G401.6 (cell line): ENCODE data around the gene IFT57.

Experiments used
- FAIRE-seq: peaks from 2 replicates; lab custom pipeline; 2012; peaks lifted over from hg19 to GRCh38; lab: Jason Lieb, UNC

IFT57 gene

DNA sequence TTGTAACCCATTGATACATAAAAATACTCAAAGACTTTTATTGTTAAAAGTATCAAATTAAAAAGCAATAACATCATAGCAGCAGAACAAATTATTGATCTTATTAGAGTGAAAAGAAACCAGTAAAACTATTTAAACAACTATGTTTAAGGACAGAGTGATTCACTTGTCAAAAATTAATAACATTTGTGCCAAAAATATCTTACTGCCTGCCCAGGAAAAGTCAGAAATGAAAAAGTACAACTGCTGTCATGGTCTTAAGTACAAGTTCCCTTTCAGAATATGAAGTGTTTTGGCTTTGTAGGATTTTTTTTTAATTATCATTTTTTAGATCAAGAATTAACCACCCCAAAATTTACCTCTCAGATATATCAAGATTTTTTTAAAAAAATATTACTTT, 3.4 kb downstream of the IFT57 start:
- FAIRE-seq: peak; percentile 49

DNA sequence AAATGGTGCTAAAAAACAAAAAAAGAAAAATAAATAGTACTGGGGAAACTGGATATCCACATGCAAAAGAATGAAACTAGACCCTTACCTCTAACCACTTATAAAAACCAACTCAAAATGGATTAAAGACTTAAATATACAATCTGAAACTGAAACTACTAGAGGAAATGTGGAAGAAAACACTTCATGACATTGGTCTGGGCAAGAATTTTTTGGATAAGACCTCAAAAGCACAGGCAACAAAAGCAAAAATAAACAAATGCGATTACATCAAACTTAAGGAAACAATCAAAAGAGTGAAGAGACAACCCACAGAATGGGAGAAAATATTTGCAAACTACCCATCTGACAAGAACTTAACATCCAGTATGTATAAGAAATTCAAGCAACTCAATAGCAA, 6.4 kb downstream of the IFT57 start:
- FAIRE-seq: no peak

DNA sequence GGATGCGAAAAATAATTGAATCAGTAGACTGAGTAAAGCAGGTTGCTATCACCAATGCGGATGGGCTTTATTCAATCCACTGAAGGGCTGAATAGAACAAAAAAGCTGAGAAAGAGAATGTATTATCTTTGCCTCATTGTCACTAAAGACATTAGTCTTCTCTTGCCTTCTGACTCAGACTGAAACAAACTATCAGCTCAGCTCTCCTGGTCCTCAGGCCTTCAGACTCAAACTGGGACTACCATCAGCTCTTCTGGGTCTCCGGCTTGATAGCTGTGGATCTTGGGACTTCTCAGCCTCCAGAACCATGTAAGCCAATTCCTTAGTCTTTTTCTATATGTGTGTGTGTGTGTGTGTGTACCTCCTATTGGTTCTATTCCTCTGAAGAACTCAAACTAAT, 12.6 kb downstream of the IFT57 start:
- FAIRE-seq: no peak

DNA sequence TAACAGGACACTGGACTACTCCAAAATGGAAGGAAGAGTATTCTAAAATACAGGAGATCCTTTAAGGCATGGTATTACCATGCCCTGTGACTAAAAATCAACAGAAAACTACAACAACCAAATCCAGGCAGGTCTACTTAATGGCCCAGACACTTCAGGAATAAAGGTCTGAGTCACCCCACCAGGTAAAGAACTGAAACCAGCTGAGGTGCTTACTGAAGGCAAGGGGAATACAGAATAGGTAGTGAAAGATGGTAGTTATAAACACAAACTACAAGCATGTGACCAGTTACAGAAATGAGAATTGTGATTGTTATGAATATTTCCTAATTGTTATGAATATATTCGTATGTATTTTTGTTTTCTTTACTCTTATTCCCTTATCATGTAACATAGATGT, 13.4 kb downstream of the IFT57 start:
- no peak for FAIRE-seq

DNA sequence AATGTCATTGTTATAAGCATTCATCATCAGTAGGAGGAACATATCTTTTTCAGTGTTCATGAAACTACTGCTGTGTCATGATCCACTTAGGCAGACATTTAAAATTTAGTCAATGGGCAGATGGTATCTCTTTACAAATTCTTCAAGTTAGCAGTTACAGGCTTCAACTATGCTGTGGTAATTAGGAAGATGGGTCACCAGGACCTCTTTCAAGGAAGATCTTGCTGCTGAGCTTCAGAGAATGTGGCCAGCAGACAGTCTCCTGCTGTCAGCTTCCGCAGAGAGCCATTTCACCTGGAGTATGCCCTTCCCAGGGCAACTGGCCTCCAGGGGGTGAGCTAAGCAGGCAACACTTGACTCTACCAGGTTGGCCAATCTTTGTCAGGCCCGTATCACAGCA, 19.4 kb downstream of the IFT57 start:
- no peak for FAIRE-seq

DNA sequence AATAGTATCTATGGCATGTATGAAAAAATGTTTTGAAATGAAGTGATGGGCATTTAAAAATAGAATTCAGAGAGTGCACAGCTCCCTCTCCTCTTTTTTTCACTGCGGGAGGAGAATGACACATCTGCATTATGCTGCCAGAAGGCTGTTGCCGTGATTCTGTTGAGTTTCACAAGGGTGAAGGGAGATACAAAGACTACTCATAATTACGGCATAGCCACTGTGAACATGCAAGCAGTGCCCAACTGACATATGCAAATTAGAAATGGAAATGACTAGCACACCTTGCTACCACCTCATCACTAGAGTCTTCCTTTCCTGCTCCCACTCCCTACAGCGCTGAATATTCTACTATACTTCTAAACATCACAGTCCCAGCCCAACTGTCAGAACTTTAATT, 20.1 kb downstream of the IFT57 start:
- no peak for FAIRE-seq

DNA sequence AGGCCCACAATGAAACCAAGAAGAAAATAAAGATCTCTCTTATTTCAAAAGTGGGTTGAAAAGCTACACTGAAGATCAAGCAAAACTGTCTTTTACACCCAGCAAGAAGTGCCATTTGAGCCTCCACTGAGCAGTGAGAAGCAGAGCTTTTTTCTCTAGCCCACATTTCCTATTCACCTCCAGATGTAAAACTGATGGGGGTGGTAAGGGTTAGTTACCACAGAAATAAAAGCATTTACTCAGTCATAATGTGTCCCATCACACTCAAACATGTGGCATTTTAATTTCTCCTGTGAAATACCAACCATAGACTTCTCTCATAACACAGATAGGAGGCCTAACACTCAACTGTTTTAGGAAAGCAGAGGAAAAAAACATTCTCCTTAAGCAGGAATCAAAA, 21.0 kb downstream of the IFT57 start:
- FAIRE-seq: no peak

DNA sequence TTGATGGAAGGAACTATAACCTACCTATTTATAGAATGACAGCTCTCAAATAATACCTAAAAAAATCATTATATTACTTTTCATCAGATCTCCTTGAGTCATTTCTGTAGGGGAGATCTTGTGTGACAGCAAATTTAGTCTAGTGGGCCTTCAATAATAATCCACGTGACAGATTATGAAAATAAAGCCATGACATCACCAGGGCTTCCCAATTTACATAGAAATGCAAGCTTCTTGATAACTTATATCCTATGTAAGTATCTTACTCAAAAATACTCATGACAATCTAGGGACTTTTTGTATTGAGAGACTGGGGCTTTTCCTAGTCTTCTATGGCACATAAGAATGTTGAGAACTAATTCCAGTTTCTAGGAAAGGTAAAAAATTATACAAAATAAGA, 21.6 kb downstream of the IFT57 start:
- FAIRE-seq: no peak

DNA sequence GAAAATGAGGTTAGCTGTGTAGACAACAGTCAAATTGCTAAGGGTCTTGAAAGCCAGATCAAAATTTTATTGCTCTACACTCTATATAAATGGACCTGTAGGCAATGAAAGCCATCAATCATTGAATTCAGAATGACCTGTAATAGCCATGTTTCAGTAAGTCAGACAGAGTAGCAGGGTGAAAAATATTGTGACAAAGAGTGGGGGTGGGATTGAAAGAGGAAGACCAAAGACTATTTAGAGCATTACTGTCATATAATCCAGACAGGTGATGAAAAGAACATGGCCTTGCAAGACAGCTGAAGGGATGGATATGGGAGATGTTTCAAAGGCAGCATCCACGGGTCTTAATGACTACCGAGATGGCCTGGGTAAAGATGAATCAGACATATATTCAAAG, 22.2 kb downstream of the IFT57 start:
- FAIRE-seq: no peak

DNA sequence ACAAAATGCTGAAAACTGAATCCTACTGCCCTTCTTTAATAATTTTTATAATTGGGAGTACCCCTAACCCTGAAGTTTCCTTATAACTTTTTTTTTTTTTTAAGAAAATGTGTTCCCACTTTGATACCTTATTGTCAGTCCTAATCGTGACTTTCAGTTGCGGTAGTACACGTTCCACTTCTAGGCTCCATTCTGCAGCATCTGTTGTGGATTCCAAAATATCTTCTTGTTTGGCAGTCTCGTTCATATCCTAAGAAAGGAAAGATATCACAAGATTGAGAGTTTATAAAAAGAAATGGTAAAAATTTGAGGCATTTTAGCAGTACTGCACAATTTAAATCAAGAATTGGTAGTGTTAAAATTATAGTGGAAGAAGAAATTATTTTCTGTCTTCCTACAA, 30.8 kb downstream of the IFT57 start:
- FAIRE-seq: no peak

DNA sequence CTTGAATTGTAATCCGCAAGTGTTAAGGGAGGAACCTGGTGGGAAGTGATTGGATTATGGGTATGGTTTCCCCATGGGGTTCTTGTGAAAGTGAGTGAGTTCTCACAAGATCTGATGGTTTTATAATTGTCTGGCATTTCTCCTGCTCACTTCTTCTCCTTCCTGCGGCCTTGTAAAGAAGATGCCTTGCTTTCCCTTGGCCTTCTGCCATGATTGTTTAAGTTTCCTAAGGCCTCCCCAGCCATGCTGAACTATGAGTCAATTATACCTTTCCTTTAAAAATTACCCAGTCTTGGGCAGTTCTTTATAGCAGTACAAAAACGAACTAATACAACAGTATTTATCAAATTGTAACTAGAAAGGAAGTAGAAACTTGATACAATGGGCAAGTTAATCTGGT, 31.9 kb downstream of the IFT57 start:
- no peak for FAIRE-seq

DNA sequence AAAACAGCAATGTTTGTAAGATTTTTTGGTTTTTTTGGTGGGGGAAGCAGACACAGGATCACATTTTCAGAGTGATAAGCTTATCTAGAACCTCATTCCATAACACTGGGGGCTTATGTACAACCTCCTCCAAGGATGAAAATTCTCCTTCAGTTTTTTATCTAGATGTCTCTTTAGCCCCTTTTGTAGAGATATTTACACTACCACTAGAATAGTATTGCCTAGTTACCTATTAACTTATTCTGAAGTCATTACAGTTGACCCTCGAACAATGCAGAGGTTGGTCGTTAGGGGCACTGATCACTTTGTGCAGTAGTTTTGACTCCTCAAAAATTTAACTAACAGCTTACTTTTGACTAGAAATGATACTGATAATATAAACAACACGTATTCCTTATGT, 32.8 kb downstream of the IFT57 start:
- no peak for FAIRE-seq

DNA sequence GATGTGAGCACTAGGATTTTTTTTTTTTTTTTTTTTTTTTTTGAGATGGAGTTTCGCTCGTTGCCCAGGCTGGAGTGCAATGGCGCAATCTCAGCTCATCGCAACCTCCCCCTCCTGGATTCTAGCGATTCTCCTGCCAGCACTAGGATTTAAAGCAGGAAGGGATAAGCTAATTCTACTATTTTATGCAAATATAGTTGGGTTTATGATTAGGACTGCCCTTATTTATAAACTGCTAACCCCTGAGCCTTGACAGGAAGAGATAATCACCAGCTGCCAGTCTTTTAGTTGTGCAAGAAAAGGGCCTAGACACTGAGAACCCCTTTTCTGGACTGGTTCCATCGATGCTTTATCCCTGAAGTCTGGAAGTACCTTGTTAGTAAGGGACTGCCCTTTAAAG, 36.7 kb downstream of the IFT57 start:
- no peak for FAIRE-seq

DNA sequence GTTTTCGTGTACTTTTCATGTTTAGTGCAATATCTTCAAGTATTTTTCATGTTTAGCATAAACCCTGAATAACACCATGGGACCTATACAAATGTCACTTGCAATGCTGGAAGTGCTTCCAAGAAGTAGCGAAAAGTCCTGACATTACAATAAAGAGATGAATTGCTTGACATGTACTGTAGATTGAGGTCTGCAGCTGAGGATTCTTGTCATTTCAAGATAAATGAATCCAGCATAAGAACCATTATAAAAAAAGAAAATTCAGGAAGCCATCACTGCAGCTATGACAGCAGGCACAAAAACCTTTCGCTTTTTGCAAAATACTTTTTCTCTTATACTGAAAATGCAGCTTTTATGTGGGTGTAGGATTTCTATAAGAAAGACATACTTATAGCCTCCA, 37.4 kb downstream of the IFT57 start:
- no peak for FAIRE-seq

DNA sequence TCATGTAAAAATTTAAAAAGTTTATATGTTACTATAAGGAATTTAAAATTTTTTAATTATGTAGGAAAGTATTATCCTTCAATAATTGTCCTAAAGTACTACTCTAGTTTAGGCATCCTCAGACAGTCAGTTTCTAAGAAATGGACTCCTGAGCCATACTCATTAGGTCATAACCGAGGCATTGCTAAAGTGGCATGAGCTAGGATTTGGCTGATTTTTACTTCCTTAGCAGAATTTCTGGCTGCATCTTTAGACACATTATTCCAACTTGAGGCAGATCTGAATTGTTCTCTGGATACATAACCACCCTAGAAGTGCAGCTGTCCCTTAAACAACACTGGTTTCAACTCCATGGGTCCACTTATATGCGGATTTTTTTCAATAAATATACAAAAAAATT, 38.3 kb downstream of the IFT57 start:
- FAIRE-seq: no peak

DNA sequence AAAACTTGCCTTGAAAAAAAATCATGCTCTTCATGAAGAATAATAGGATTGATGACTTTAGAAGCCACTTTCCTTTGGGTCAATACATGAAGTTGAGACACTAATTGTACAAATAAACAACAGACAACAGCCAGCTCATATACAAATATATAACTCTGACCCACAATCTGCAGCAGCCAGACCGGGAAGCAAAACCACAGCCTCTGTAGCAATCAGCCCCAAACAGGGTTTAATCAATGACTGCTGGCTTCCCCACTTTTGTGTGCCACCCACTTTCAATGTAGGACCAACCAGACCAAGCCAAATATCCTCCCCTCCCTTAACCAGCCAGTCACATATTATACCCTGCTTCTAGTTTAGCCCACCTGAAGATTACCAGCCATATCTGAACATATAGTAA, 39.0 kb downstream of the IFT57 start:
- no peak for FAIRE-seq

DNA sequence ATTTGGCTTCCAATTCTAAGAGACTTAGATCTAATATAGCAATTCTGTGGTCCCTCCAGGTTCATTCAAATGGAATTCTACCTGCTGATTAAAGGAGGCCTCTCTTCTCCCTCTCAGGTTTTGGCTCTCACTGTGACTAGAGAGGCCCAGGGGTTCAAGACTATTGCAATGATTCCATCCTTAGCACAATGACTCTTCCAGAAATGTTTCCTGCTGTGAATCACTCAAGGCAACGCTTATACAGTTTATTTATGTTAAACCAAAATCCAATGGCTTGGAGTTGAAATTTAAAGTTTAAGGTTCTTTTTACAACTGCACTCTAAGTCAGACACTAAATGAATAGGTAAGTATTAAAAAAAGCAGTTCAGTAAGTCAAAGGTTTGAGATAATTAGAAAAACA, 39.9 kb downstream of the IFT57 start:
- FAIRE-seq: no peak

DNA sequence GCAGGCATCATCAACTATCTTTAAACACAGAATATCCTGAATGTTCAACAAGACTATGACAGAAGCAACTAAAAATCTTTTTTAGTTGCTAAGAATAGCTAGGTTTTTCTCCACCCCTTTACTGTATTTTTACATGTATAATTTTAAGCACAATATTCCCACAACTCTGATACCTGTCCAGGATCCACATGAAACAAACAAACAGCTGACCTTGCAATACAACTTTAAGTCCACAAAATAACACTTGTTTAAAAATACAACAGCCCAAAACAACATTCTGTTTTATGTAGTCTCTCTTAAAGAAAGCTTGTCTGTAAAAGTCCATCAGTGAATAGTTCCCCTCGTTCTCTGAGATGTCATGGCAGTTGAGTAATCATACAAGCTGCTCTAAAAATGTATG, 41.1 kb downstream of the IFT57 start:
- FAIRE-seq: no peak

DNA sequence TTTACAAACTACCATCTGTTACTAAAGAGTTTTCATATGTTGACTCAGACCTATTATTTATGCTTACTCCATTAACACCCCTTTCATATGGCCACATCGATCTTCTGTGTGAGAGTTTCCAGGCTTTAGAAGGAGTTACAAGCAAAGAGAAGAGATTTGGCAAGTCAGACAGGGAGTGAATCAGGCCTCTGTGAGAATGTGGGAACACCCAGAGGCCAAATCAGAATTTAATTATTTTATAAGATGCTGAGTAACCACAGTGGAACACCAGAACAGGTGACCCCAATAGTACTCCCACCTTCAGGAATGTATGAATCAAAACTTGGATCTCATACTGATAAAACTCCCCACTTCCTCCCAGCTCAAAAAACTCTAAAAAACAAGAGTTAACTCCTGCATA, 42.0 kb downstream of the IFT57 start:
- FAIRE-seq: no peak

DNA sequence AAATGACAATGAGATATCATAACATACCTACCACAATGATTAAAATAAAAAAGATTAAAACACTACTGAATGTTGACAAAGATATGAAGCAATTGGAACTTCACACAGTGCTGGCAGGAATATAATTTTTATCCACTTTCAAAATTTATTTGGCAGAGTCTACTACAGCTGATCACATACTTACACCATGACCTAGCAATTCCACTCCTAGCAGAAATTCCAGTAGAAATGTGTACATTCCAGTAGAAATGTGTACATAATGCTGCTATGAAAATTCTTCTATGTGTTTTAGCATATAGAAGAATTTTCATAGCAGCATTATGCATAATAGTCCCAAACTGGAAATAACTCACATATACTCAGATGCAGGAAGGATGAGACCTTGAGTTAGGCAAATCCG, 43.5 kb downstream of the IFT57 start:
- no peak for FAIRE-seq

DNA sequence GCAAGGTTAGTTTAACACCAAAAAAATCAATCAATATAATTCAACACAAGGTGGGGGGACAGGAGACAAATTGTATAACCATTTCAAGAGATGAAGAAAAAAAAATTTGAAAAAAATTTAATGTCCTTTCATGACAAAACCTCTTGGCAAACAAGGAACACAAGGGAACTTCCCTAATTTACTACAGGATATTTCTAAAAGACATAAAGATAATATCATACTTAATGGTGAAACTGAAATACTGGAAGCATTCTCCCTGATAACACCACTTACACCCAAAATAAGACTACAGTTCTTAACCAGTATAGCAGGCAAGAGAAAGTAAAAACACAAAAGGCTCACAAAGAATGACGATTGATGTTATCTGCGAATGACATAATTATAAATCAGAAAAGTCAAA, 44.7 kb downstream of the IFT57 start:
- no peak for FAIRE-seq

DNA sequence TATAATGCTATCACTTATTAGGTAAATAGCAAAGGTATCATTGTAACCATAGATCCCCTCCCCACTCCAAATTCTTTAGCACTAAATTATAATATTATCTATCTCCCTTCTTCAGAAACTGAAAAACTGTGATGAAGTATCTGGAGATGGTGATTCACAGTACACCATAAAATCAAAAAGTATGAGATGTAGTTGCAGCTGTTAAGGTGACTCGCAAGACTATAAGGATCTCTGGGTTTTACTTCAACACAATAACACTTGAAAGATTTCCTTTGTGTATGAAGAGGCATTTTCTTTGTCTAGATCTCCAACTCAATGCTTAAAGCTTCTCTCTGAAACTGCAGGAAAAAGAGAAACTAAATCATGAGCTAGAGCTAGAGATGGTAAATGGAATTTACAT, 46.9 kb downstream of the IFT57 start:
- FAIRE-seq: no peak

DNA sequence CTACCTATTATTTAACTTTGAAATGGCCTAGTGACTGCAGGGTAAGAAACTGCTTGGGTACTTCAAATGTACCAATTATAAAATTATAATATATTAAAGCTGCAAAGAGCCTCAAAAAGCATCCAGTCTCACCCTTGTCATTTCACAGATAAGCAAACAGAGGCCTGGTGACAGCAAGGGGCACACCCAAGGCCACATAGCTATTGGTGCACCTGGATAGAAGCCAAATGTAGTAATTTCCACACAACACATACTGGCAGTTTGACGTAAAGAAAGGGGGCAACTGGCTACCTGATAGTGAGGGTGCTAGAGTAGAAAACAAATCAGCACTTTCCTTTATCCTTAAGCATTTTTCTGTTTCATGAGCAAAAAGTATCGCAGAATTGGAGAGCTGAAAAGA, 51.1 kb downstream of the IFT57 start:
- FAIRE-seq: no peak

DNA sequence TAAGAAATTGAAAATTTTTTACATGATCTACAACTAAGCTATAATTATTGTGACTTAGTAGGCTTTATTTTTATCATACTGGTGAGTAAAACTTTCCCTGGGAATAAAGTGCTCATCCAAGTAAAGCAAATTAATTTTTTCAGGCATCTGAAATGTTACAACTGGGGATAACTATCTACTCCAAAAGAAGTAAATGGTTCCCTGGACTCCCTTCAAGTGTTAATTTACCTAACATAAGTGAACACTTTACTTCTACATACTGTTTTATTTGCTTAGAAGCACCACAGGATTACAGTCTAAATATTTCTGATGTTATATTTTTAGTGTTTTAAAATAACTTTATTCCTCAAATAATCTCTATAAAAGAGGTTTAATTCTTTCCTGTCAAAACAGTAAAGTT, 57.8 kb downstream of the IFT57 start:
- no peak for FAIRE-seq

DNA sequence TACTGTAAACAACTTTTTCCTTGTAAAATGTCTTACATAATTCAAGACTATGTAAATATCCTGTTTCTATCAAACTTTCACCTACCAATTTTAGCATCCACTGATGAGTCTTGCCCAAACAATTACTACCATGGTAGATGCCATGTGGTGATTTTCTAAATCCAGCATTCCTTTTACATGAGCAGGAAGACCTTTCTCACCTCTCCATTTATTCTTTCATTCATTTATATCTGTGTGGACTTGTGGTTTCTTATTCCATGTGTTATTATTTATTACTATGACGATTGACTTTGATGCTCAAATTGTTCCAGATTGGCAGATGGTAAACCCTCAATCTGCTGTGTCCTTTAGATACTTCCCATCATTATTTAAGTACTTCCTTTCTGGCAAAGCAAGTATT, 62.4 kb downstream of the IFT57 start:
- FAIRE-seq: no peak

DNA sequence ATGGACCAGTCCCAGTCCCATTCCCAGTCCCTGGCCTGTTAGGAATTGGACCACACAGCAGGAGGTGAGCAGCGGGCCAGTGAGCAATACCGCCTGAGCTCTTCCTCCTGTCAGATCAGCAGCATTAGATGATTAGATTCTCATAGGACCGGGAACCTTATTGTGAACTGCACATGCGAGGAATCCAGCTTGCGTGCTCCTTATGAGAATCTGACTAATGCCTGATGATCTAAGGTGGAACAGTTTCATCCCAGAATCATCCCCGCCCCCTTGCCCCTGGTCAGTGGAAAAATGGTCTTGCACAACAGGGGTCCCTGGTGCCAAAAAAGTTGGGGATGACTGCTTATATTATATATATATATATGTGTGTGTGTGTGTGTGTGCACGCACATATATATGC, 63.1 kb downstream of the IFT57 start:
- no peak for FAIRE-seq
